Activated CD8-positive, alpha-beta memory T cell treated with anti-CD3 and anti-CD28 coated beads, Interleukin-2, amount 50 U/mL, for 4 hours (primary cell): ENCODE data around the gene HHIP.

Experiments
- DNase-seq: peaks from one replicate; pipeline ENCODE4 v3.0.0-alpha.2; 2020

HHIP gene

GRCh38 chr4:144658015-144658567 is 12.1 kb downstream of the HHIP start:
- DNase-seq: no peak

GRCh38 chr4:144658903-144659302 is 12.9 kb downstream of the HHIP start:
- DNase-seq: no peak

- no peak for DNase-seq
Measured at GRCh38 chr4:144659447-144659846, 13.5 kb downstream of the HHIP start.

GRCh38 chr4:144663834-144664475 is 18.0 kb downstream of the HHIP start:
- no peak for DNase-seq

GRCh38 chr4:144666539-144667175 is 20.7 kb downstream of the HHIP start:
- no peak for DNase-seq

- DNase-seq: no peak
Measured at GRCh38 chr4:144667500-144667899, 21.5 kb downstream of the HHIP start.

- DNase-seq: no peak
Measured at GRCh38 chr4:144670776-144671175, 24.8 kb downstream of the HHIP start.

- DNase-seq: no peak
Measured at GRCh38 chr4:144674711-144675110, 28.8 kb downstream of the HHIP start.

GRCh38 chr4:144681806-144682205 is 35.9 kb downstream of the HHIP start:
- no peak for DNase-seq

GRCh38 chr4:144683516-144683915 is 37.6 kb downstream of the HHIP start:
- no peak for DNase-seq

- no peak for DNase-seq
Measured at GRCh38 chr4:144685911-144686310, 40.0 kb downstream of the HHIP start.

- DNase-seq: no peak
Measured at GRCh38 chr4:144686921-144687320, 41.0 kb downstream of the HHIP start.

- DNase-seq: no peak
Measured at GRCh38 chr4:144687466-144687865, 41.5 kb downstream of the HHIP start.

GRCh38 chr4:144688035-144688569 is 42.1 kb downstream of the HHIP start:
- DNase-seq: no peak

GRCh38 chr4:144689125-144689524 is 43.2 kb downstream of the HHIP start:
- no peak for DNase-seq

GRCh38 chr4:144695721-144696120 is 49.8 kb downstream of the HHIP start:
- no peak for DNase-seq

GRCh38 chr4:144696376-144696775 is 50.4 kb downstream of the HHIP start:
- DNase-seq: no peak

- no peak for DNase-seq
Measured at GRCh38 chr4:144699565-144699964, 53.6 kb downstream of the HHIP start.

GRCh38 chr4:144701683-144702233 is 55.8 kb downstream of the HHIP start:
- DNase-seq: no peak

GRCh38 chr4:144703494-144703893 is 57.5 kb downstream of the HHIP start:
- no peak for DNase-seq

- DNase-seq: no peak
Measured at GRCh38 chr4:144705601-144706590, 59.9 kb downstream of the HHIP start.

GRCh38 chr4:144709159-144709558 is 63.2 kb downstream of the HHIP start:
- no peak for DNase-seq
